GM23338 (cell line): Measurements from ENCODE around the gene CHP2. TPM values are rescaled to one million over a fixed set of nuclear protein-coding genes. Genes with fewer than 3 reads are reported as not detected.

Experiments
- ATAC-seq: fragments of 200-7000 bp; cut with Tn5 transposase; 3 replicates; pipeline ENCODE4 v1.9.1; 2020
- DNase-seq: peaks from one replicate; pipeline ENCODE4 v3.0.0-alpha.2; 2015; ENCODE audit warnings: low spot score
- H2AFZ ChIP-seq: fragments of 200-600 bp; sonication (generic); 2 replicates; pipeline ENCODE4 v1.8.0; 2016; ENCODE audit warnings: antibody characterized with exemption, mild to moderate bottlenecking, moderate library complexity
- H3F3A ChIP-seq: fragments of 200-600 bp; sonication (generic); replicated peaks from 2 replicates; pipeline ENCODE4 v1.8.0; 2017; ENCODE audit warnings: antibody characterized with exemption, mixed run types, low read depth
- H3K27ac ChIP-seq: fragments of 200-600 bp; sonication (generic); 2 replicates; pipeline ENCODE4 v1.6.1; 2016; ENCODE audit warnings: low read depth
- H3K27me3 ChIP-seq: fragments of 200-600 bp; sonication (generic); 2 replicates; pipeline ENCODE4 v1.8.0; 2016; ENCODE audit warnings: mild to moderate bottlenecking, mixed run types, moderate library complexity; ENCODE audit not compliant: insufficient read depth
- H3K36me3 ChIP-seq: fragments of 200-600 bp; sonication (generic); 2 replicates; pipeline ENCODE4 v1.8.0; 2016; ENCODE audit warnings: mild to moderate bottlenecking; ENCODE audit not compliant: insufficient read depth
- H3K4me1 ChIP-seq: fragments of 200-600 bp; sonication (generic); 2 replicates; pipeline ENCODE4 v1.8.0; 2016; ENCODE audit warnings: mild to moderate bottlenecking, moderate library complexity; ENCODE audit not compliant: insufficient read depth
- H3K4me2 ChIP-seq: fragments of 200-600 bp; sonication (generic); 2 replicates; pipeline ENCODE4 v1.7.1; 2017; ENCODE audit warnings: mixed run types
- H3K4me3 ChIP-seq: fragments of 200-600 bp; sonication (generic); 2 replicates; pipeline ENCODE4 v1.6.1; 2016; ENCODE audit warnings: mixed run types
- H3K79me2 ChIP-seq: fragments of 200-600 bp; sonication (generic); replicated peaks from 2 replicates; pipeline ENCODE4 v1.8.0; 2017; ENCODE audit warnings: mild to moderate bottlenecking; ENCODE audit not compliant: insufficient read depth
- H3K9me2 ChIP-seq: fragments of 200-600 bp; sonication (generic); 2 replicates; pipeline ENCODE4 v1.8.0; 2017; ENCODE audit not compliant: insufficient read depth
- H4K20me1 ChIP-seq: fragments of 200-600 bp; sonication (generic); replicated peaks from 2 replicates; pipeline ENCODE4 v1.8.0; 2017; ENCODE audit warnings: mild to moderate bottlenecking; ENCODE audit not compliant: insufficient read depth
- H3K27ac Mint-ChIP-seq: 2 replicates; pipeline ENCODE4 v1.8.0; 2020; ENCODE audit warnings: inconsistent platforms, mild to moderate bottlenecking, moderate library complexity, mixed read lengths
- H3K27me3 Mint-ChIP-seq: 3 replicates; pipeline ENCODE4 v1.8.0; 2022; ENCODE audit warnings: low read depth, mild to moderate bottlenecking, moderate library complexity, mixed read lengths, inconsistent platforms; ENCODE audit not compliant: insufficient read depth, poor library complexity
- H3K36me3 Mint-ChIP-seq: 3 replicates; pipeline ENCODE4 v1.8.0; 2021; ENCODE audit warnings: low read depth, mild to moderate bottlenecking, inconsistent platforms, moderate library complexity, mixed read lengths
- H3K4me1 Mint-ChIP-seq: 3 replicates; pipeline ENCODE4 v1.8.0; 2020; ENCODE audit warnings: mild to moderate bottlenecking, inconsistent platforms, mixed read lengths
- H3K4me3 Mint-ChIP-seq: 3 replicates; pipeline ENCODE4 v1.8.0; 2021; ENCODE audit warnings: moderate library complexity, mild to moderate bottlenecking, inconsistent platforms, mixed read lengths
- H3K9me3 Mint-ChIP-seq: 3 replicates; pipeline ENCODE4 v1.8.0; 2020; ENCODE audit warnings: moderate library complexity, mild to moderate bottlenecking, inconsistent platforms, mixed read lengths
- CREB1 ChIP-seq: fragments of 250-450 bp; sonication (Bioruptor Pico); IDR thresholded peaks from 2 replicates; pipeline ENCODE4 v1.5.0; 2020; ENCODE audit warnings: low read depth, mild to moderate bottlenecking, moderate library complexity
- EZH2phosphoT487 ChIP-seq: fragments of 200-600 bp; sonication (generic); IDR thresholded peaks from one replicate; pipeline ENCODE4 v1.8.1; 2018; ENCODE audit warnings: antibody characterized with exemption; ENCODE audit not compliant: unreplicated experiment
- NANOG ChIP-seq: IDR thresholded peaks from 2 replicates; pipeline ENCODE4 v1.6.1; 2016; ENCODE audit warnings: antibody characterized with exemption, borderline replicate concordance
- STAT1 ChIP-seq: IDR thresholded peaks from one replicate; pipeline ENCODE4 v1.6.1; 2016; ENCODE audit warnings: antibody characterized with exemption; ENCODE audit not compliant: unreplicated experiment
- ZNF462 ChIP-seq: fragments of 250-450 bp; sonication (Bioruptor Pico); IDR thresholded peaks from 2 replicates; pipeline ENCODE4 v1.5.0; 2020; ENCODE audit warnings: mild to moderate bottlenecking, moderate library complexity
- polyA plus RNA-seq: library from polyadenylated mRNA; unstranded; fragments of >200 nt; fragmentation: Nextera tagmentation; extraction: Ambion mirVana; gene quantifications from 2 replicates; pipeline ENCODE4 v1.2.1, GENCODE V29; 2016
- total RNA-seq: library from RNA; depleted of rRNA; stranded (reverse); fragments of >200 nt; shearing (Covaris generic); gene quantifications from 2 replicates; pipeline ENCODE4 v1.2.3, GENCODE V29; 2014
- TF ChIP-seq, protein P1 (sequence below), 2 experiments: fragments of 200-600 bp in 1 of 2; sonication (generic) in 1 of 2; conservative IDR thresholded peaks; 2 replicates each; pipeline versions ENCODE4 v1.5.1 to v1.6.1; 2016 to 2017; ENCODE audit warnings: antibody characterized with exemption in 2 of 2, low read depth in 2 of 2, mild to moderate bottlenecking in 2 of 2, moderate library complexity in 1 of 2
- TF ChIP-seq, protein P2 (sequence below): IDR thresholded peaks from 2 replicates; pipeline ENCODE4 v1.6.1; 2016; ENCODE audit warnings: antibody characterized with exemption

Gene CHP2
- total and polyA plus RNA-seq, 2 experiments from 2014 or later, result 2.3 to 3.7 TPM

DNA sequence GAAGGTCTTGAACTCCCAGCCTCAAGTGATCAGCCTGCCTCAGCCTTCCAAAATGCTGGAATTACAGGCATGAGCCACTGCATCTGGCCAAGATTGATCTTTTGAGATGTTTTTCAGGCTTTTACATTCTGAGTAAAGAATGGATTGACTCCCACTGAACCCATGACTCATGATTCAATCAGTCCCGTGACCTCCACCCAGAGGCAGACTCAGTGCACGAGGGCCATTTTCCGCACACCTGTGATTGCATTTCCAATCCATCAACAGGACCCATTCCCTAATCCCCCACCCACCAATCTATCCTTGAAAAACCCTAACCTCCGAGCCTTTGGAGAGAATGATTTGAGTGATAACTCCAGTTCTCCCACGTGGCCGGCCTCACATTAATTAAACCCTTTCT, 40.6 kb downstream of the CHP2 start:
- Histone ChIP-seq H3K79me2 (no peaks in the 10 kb centered on the region), H3K4me2 (no peak overlapping the region), H3K27ac (no peak overlapping the region), H2AFZ (no peak overlapping the region), H3K27me3 (no peaks in the 10 kb centered on the region), H3K36me3 (no peaks in the 10 kb centered on the region), H4K20me1 (no peaks in the 10 kb centered on the region), H3K4me3 (no peak overlapping the region), H3F3A (no peaks in the 10 kb centered on the region), H3K9me2 (no peaks in the 10 kb centered on the region), H3K4me1 (peaks cover 10% of the 10 kb centered on the region)
- H3K9me3 Mint-ChIP-seq, result peaks cover 5% of the 10 kb centered on the region; the same call in 1 of the 3 replicates
- H3K4me3 Mint-ChIP-seq, result no peak overlapping the region
- H3K4me1 Mint-ChIP-seq, result peaks cover 16% of the 10 kb centered on the region
- H3K27ac Mint-ChIP-seq, result no peak overlapping the region
- DNase-seq, result no peak
- ATAC-seq, result no peak
- no peaks in the 10 kb centered on the region for H3K36me3 Mint-ChIP-seq
- TF ChIP-seq, protein P1, sequence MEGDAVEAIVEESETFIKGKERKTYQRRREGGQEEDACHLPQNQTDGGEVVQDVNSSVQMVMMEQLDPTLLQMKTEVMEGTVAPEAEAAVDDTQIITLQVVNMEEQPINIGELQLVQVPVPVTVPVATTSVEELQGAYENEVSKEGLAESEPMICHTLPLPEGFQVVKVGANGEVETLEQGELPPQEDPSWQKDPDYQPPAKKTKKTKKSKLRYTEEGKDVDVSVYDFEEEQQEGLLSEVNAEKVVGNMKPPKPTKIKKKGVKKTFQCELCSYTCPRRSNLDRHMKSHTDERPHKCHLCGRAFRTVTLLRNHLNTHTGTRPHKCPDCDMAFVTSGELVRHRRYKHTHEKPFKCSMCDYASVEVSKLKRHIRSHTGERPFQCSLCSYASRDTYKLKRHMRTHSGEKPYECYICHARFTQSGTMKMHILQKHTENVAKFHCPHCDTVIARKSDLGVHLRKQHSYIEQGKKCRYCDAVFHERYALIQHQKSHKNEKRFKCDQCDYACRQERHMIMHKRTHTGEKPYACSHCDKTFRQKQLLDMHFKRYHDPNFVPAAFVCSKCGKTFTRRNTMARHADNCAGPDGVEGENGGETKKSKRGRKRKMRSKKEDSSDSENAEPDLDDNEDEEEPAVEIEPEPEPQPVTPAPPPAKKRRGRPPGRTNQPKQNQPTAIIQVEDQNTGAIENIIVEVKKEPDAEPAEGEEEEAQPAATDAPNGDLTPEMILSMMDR (conservative IDR thresholded peaks at IDR 0.05; ENCODE audit: low read depth in 2 of 2), result no peak
- peaks cover 13% of the 10 kb centered on the region for H3K27me3 Mint-ChIP-seq

DNA sequence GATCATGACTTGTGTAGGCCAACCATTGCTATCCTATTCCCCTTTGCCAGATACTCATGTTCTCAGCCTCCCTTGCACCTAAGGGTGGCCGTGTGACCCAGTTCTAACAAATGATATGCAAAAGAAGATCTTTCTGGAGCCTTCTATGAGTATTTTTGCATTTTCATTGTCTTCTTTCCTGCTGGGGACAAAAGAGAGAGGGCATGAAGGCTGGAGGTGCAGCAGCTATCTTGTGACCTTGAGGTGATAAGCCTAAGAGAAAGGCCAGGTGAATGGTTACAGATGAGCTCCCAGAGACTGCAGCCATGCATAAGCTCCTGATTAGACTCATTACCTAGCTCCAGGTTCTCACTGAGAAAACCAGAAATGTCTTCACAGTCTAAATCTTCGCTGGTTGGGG, 42.1 kb downstream of the CHP2 start:
- Mint-ChIP-seq H3K27ac (no peak overlapping the region), H3K4me3 (no peak overlapping the region), H3K36me3 (no peaks in the 10 kb centered on the region), H3K9me3 (peaks cover 5% of the 10 kb centered on the region; the same call in 1 of the 3 replicates), H3K4me1 (peaks cover 12% of the 10 kb centered on the region), H3K27me3 (peaks cover 15% of the 10 kb centered on the region)
- Histone ChIP-seq H2AFZ (no peak overlapping the region), H3K36me3 (no peaks in the 10 kb centered on the region), H3K4me1 (peaks cover 5% of the 10 kb centered on the region; the same call in 1 of the 2 replicates), H3K27ac (no peak overlapping the region), H3F3A (no peaks in the 10 kb centered on the region), H3K4me2 (no peak overlapping the region), H3K27me3 (no peaks in the 10 kb centered on the region), H3K79me2 (no peaks in the 10 kb centered on the region), H4K20me1 (no peaks in the 10 kb centered on the region), H3K4me3 (no peak overlapping the region), H3K9me2 (no peaks in the 10 kb centered on the region)
- no peak for ATAC-seq
- DNase-seq, result no peak
- TF ChIP-seq CREB1 (no peak), STAT1 (no peak), EZH2phosphoT487 (no peak), NANOG (no peak), ZNF462 (no peak)
- TF ChIP-seq, protein P2, sequence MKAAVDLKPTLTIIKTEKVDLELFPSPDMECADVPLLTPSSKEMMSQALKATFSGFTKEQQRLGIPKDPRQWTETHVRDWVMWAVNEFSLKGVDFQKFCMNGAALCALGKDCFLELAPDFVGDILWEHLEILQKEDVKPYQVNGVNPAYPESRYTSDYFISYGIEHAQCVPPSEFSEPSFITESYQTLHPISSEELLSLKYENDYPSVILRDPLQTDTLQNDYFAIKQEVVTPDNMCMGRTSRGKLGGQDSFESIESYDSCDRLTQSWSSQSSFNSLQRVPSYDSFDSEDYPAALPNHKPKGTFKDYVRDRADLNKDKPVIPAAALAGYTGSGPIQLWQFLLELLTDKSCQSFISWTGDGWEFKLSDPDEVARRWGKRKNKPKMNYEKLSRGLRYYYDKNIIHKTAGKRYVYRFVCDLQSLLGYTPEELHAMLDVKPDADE, result no peak
- TF ChIP-seq, protein P1 (conservative IDR thresholded peaks at IDR 0.05; ENCODE audit: low read depth in 2 of 2), result no peak
